NCI-H2081 (cell line): ENCODE data around the gene RNF26.

Source experiments
- DNase-seq, 2 experiments: peaks; one replicate each; lab custom pipeline; 2025; lab: John Stamatoyannopoulos, UW

RNF26 gene

GRCh38 chr11:119336744-119337469, 2.6 kb downstream of the RNF26 start:
- DNase-seq, result no peak

GRCh38 chr11:119337581-119338317, 3.4 kb downstream of the RNF26 start:
- no peak for DNase-seq

- peak; percentile 64 to 75 for DNase-seq
These were observed 4.1 kb downstream of the RNF26 start for GRCh38 chr11:119338318-119338890.

- no peak for DNase-seq
These were observed 4.8 kb downstream of the RNF26 start for GRCh38 chr11:119338965-119339588.

- DNase-seq, result no peak
These were observed 5.4 kb downstream of the RNF26 start for GRCh38 chr11:119339589-119340334.

- no peak for DNase-seq
These were observed 6.3 kb downstream of the RNF26 start, which contains the start of gene C1QTNF5 for GRCh38 chr11:119340335-119341221. Gene C1QTNF5, minus strand, starts transcription at chr11:119340883. Its CDS starts 486 bp downstream, at chr11:119340397.

- no peak for DNase-seq
These were observed 7.1 kb downstream of the RNF26 start for GRCh38 chr11:119341222-119342022.

GRCh38 chr11:119342023-119342300, 7.6 kb downstream of the RNF26 start:
- no peak for DNase-seq

GRCh38 chr11:119342362-119343130, 8.2 kb downstream of the RNF26 start:
- no peak for DNase-seq

GRCh38 chr11:119343726-119344125, 9.4 kb downstream of the RNF26 start:
- no peak for DNase-seq

- DNase-seq, result no peak
These were observed 10.1 kb downstream of the RNF26 start for GRCh38 chr11:119344291-119345010.

- no peak for DNase-seq
These were observed 11.4 kb downstream of the RNF26 start for GRCh38 chr11:119345685-119346084.

GRCh38 chr11:119346605-119347004, 12.3 kb downstream of the RNF26 start, which contains the start of gene MFRP:
Gene MFRP, minus strand, starts transcription at chr11:119346705. Its CDS starts 192 bp downstream, at chr11:119346513.
- no peak for DNase-seq

GRCh38 chr11:119347242-119347641, 12.9 kb downstream of the RNF26 start:
- no peak for DNase-seq

- no peak for DNase-seq
These were observed 13.7 kb downstream of the RNF26 start for GRCh38 chr11:119347940-119348605.

- DNase-seq, result no peak
These were observed 16.0 kb downstream of the RNF26 start for GRCh38 chr11:119350302-119350701.

- no peak for DNase-seq
These were observed 16.9 kb downstream of the RNF26 start for GRCh38 chr11:119351232-119351631.

- peak; percentile 61 to 87 for DNase-seq
These were observed 18.5 kb downstream of the RNF26 start for GRCh38 chr11:119352857-119353260.
